HepG2 (cell line): ENCODE results near the gene SH3BP2. TPM values are rescaled to one million over a fixed set of nuclear protein-coding genes. Genes with fewer than 3 reads are reported as not detected.

ENCODE experiments used
- ATF7-NPFF ChIP-seq: sonication (generic); formaldehyde crosslinking; IDR thresholded peaks from 2 replicates; pipeline ENCODE4 v1.8.1; 2023; ENCODE audit warnings: mild to moderate bottlenecking, low read depth, missing genetic modification reagents, moderate library complexity
- FOXC1 ChIP-seq: sonication (generic); formaldehyde crosslinking; IDR thresholded peaks from 2 replicates; pipeline ENCODE4 v1.8.0; 2022; ENCODE audit warnings: mild to moderate bottlenecking, missing genetic modification reagents, borderline replicate concordance
- MAF1 ChIP-seq: sonication (generic); formaldehyde crosslinking; IDR thresholded peaks from 2 replicates; pipeline ENCODE4 v1.5.0; 2020; ENCODE audit warnings: missing genetic modification reagents, borderline replicate concordance
- POGZ ChIP-seq: sonication (generic); formaldehyde crosslinking; IDR thresholded peaks from 2 replicates; pipeline ENCODE4 v1.4.0; 2020; ENCODE audit warnings: mild to moderate bottlenecking, missing genetic modification reagents
- RFX3 ChIP-seq: IDR thresholded peaks from 2 replicates; pipeline ENCODE4 v1.6.1; 2016; ENCODE audit warnings: missing biosample characterization, missing genetic modification reagents
- SP5 ChIP-seq: IDR thresholded peaks from 2 replicates; pipeline ENCODE4 v1.6.1; 2016; ENCODE audit warnings: low read depth, borderline replicate concordance
- ZFP1 ChIP-seq: IDR thresholded peaks from 2 replicates; pipeline ENCODE4 v1.6.1; 2016
- ZNF841 ChIP-seq: sonication (generic); formaldehyde crosslinking; IDR thresholded peaks from 2 replicates; pipeline ENCODE4 v1.8.1; 2023; ENCODE audit warnings: missing genetic modification reagents, borderline replicate concordance
- polyA plus RNA-seq, 8 experiments: library from polyadenylated mRNA; depleted of rRNA in 3 of 8; stranded (reverse) in 7 of 8; unstranded in 1 of 8; fragments of >200 nt; fragmentation: Illumina TruSeq in 4 of 8; extraction: Trizol in 4 of 8; gene quantifications; 2 replicates each; pipeline versions ENCODE4 v1.2.1 to v1.2.3, GENCODE V29; 2011 to 2016; ENCODE audit warnings: low read depth in 4 of 8, missing spikeins in 1 of 8, mixed read lengths in 1 of 8; ENCODE audit not compliant: insufficient read depth in 1 of 8
- total RNA-seq, 5 experiments: library from RNA; depleted of rRNA; stranded (reverse); fragments of >200 nt; fragmentation: Illumina TruSeq; extraction: Trizol; gene quantifications; 2 replicates each; pipeline ENCODE4 v1.2.3, GENCODE V29; 2016; ENCODE audit warnings: low read depth in 1 of 5
- TF ChIP-seq, protein P1 (sequence below): sonication (generic); formaldehyde crosslinking; IDR thresholded peaks from 2 replicates; pipeline ENCODE4 v1.8.1; 2022; ENCODE audit warnings: low read depth, mild to moderate bottlenecking, missing genetic modification reagents
- TF ChIP-seq, protein P2 (sequence below): sonication (generic); formaldehyde crosslinking; IDR thresholded peaks from 2 replicates; pipeline ENCODE4 v1.8.1; 2022; ENCODE audit warnings: mild to moderate bottlenecking, missing genetic modification reagents
- TF ChIP-seq, protein P3 (sequence below): sonication (generic); formaldehyde crosslinking; IDR thresholded peaks from 2 replicates; pipeline ENCODE4 v1.4.0; 2020; ENCODE audit warnings: mild to moderate bottlenecking, low read depth, missing genetic modification reagents
- TF ChIP-seq, protein P4 (sequence below): IDR thresholded peaks from 2 replicates; pipeline ENCODE4 v1.6.1; 2012; ENCODE audit warnings: low read length, improper control_type of control experiment
- TF ChIP-seq, protein P5 (sequence below): sonication (generic); formaldehyde crosslinking; IDR thresholded peaks from 2 replicates; pipeline ENCODE4 v1.4.0; 2020; ENCODE audit warnings: missing genetic modification reagents, borderline replicate concordance

Gene SH3BP2
- total and polyA plus RNA-seq, 2 of the 13 experiments (the other 11 are each of a cell fraction or from before 2014, with no cell fraction given) = 16.9 to 34.5 TPM

DNA sequence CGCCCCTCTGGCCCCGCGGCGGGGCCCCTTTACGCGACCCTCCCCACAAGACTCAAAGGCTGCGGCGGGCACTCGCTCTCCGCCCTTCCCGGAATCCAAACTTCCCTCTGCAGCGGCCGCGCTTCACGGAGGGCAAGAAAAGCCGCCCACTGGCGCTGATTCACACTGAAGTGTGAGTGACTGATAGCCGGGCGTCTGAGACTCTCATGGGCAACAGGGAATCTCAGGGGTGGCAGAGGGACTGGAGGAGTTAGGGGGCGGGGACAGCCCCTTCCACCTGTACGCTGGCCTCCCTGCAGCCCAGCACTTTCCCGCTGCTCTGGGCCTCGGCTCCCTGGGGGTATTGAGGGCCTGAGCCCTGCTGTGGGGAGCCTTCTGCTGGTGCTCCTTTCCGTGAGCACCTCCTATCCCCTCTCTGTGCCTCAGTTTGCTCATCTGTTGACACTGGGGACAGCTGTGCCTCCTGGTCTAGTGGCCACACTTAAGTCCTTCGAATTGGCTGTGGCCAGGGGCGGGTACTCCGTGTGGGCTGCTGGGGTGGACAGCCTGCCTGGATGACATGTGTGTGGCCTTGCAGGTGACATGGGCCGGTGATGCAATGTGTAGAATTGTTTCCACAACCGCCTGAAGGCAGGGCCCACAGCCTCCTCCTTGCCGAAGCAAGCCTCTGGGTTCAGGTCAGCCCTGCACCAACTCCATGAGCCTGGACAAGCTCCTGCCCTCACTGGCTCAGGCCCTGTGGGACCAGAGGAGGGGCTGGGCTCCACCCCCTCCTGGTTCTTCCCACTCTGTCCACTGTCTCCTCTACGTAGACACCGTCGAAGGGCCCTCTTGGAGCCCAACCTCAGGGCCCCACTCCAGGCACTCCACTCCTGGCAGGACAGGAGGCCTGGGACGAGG, 951 bp downstream of the SH3BP2 start (continued):
- TF ChIP-seq, protein P1, sequence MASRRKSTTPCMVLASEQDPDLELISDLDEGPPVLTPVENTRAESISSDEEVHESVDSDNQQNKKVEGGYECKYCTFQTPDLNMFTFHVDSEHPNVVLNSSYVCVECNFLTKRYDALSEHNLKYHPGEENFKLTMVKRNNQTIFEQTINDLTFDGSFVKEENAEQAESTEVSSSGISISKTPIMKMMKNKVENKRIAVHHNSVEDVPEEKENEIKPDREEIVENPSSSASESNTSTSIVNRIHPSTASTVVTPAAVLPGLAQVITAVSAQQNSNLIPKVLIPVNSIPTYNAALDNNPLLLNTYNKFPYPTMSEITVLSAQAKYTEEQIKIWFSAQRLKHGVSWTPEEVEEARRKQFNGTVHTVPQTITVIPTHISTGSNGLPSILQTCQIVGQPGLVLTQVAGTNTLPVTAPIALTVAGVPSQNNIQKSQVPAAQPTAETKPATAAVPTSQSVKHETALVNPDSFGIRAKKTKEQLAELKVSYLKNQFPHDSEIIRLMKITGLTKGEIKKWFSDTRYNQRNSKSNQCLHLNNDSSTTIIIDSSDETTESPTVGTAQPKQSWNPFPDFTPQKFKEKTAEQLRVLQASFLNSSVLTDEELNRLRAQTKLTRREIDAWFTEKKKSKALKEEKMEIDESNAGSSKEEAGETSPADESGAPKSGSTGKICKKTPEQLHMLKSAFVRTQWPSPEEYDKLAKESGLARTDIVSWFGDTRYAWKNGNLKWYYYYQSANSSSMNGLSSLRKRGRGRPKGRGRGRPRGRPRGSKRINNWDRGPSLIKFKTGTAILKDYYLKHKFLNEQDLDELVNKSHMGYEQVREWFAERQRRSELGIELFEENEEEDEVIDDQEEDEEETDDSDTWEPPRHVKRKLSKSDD (CRISPR knock-in tag) = no peak
- TF ChIP-seq SP5 (no peak), MAF1 (no peak), ATF7-NPFF (0 out of 2 replicates have a peak, but pooled peaks have one; percentile 40), RFX3 (CRISPR knock-in tag) (no peak), POGZ (CRISPR knock-in tag) (no peak), FOXC1 (CRISPR knock-in tag) (peak; percentile 80), ZNF841 (CRISPR knock-in tag) (no peak), ZFP1 (CRISPR knock-in tag) (no peak)
- TF ChIP-seq, protein P2, sequence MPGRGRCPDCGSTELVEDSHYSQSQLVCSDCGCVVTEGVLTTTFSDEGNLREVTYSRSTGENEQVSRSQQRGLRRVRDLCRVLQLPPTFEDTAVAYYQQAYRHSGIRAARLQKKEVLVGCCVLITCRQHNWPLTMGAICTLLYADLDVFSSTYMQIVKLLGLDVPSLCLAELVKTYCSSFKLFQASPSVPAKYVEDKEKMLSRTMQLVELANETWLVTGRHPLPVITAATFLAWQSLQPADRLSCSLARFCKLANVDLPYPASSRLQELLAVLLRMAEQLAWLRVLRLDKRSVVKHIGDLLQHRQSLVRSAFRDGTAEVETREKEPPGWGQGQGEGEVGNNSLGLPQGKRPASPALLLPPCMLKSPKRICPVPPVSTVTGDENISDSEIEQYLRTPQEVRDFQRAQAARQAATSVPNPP (CRISPR knock-in tag) = no peak
- TF ChIP-seq, protein P3, sequence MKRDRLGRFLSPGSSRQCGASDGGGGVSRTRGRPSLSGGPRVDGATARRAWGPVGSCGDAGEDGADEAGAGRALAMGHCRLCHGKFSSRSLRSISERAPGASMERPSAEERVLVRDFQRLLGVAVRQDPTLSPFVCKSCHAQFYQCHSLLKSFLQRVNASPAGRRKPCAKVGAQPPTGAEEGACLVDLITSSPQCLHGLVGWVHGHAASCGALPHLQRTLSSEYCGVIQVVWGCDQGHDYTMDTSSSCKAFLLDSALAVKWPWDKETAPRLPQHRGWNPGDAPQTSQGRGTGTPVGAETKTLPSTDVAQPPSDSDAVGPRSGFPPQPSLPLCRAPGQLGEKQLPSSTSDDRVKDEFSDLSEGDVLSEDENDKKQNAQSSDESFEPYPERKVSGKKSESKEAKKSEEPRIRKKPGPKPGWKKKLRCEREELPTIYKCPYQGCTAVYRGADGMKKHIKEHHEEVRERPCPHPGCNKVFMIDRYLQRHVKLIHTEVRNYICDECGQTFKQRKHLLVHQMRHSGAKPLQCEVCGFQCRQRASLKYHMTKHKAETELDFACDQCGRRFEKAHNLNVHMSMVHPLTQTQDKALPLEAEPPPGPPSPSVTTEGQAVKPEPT (CRISPR knock-in tag) = no peak
- TF ChIP-seq, protein P4, sequence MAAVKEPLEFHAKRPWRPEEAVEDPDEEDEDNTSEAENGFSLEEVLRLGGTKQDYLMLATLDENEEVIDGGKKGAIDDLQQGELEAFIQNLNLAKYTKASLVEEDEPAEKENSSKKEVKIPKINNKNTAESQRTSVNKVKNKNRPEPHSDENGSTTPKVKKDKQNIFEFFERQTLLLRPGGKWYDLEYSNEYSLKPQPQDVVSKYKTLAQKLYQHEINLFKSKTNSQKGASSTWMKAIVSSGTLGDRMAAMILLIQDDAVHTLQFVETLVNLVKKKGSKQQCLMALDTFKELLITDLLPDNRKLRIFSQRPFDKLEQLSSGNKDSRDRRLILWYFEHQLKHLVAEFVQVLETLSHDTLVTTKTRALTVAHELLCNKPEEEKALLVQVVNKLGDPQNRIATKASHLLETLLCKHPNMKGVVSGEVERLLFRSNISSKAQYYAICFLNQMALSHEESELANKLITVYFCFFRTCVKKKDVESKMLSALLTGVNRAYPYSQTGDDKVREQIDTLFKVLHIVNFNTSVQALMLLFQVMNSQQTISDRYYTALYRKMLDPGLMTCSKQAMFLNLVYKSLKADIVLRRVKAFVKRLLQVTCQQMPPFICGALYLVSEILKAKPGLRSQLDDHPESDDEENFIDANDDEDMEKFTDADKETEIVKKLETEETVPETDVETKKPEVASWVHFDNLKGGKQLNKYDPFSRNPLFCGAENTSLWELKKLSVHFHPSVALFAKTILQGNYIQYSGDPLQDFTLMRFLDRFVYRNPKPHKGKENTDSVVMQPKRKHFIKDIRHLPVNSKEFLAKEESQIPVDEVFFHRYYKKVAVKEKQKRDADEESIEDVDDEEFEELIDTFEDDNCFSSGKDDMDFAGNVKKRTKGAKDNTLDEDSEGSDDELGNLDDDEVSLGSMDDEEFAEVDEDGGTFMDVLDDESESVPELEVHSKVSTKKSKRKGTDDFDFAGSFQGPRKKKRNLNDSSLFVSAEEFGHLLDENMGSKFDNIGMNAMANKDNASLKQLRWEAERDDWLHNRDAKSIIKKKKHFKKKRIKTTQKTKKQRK = no peak
- TF ChIP-seq, protein P5, sequence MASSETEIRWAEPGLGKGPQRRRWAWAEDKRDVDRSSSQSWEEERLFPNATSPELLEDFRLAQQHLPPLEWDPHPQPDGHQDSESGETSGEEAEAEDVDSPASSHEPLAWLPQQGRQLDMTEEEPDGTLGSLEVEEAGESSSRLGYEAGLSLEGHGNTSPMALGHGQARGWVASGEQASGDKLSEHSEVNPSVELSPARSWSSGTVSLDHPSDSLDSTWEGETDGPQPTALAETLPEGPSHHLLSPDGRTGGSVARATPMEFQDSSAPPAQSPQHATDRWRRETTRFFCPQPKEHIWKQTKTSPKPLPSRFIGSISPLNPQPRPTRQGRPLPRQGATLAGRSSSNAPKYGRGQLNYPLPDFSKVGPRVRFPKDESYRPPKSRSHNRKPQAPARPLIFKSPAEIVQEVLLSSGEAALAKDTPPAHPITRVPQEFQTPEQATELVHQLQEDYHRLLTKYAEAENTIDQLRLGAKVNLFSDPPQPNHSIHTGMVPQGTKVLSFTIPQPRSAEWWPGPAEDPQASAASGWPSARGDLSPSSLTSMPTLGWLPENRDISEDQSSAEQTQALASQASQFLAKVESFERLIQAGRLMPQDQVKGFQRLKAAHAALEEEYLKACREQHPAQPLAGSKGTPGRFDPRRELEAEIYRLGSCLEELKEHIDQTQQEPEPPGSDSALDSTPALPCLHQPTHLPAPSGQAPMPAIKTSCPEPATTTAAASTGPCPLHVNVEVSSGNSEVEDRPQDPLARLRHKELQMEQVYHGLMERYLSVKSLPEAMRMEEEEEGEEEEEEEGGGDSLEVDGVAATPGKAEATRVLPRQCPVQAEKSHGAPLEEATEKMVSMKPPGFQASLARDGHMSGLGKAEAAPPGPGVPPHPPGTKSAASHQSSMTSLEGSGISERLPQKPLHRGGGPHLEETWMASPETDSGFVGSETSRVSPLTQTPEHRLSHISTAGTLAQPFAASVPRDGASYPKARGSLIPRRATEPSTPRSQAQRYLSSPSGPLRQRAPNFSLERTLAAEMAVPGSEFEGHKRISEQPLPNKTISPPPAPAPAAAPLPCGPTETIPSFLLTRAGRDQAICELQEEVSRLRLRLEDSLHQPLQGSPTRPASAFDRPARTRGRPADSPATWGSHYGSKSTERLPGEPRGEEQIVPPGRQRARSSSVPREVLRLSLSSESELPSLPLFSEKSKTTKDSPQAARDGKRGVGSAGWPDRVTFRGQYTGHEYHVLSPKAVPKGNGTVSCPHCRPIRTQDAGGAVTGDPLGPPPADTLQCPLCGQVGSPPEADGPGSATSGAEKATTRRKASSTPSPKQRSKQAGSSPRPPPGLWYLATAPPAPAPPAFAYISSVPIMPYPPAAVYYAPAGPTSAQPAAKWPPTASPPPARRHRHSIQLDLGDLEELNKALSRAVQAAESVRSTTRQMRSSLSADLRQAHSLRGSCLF (CRISPR knock-in tag) = no peak
